H9 (cell line): ENCODE data around the gene SNN. TPM values are rescaled to one million over a fixed set of nuclear protein-coding genes. Genes with fewer than 3 reads are reported as not detected.

Experiments used
- DNase-seq: peaks from one replicate; pipeline ENCODE4 v3.0.0-alpha.2; 2017
- H2AFZ ChIP-seq: one replicate; pipeline ENCODE4 v1.6.1; 2013; ENCODE audit warnings: mild to moderate bottlenecking, low read length, control low read depth, moderate library complexity
- H2AK5ac ChIP-seq: 2 replicates; pipeline ENCODE4 v1.6.1; 2013; ENCODE audit warnings: low read length, control low read depth, mixed read lengths; ENCODE audit not compliant: insufficient read length
- H2BK120ac ChIP-seq: one replicate; pipeline ENCODE4 v1.6.1; 2013; ENCODE audit warnings: low read depth, mild to moderate bottlenecking, low read length, control low read depth, inconsistent platforms; ENCODE audit not compliant: poor library complexity, severe bottlenecking
- H2BK12ac ChIP-seq: 2 replicates; pipeline ENCODE4 v1.6.1; 2013; ENCODE audit warnings: low read length, control low read depth, mixed read lengths, low read depth; ENCODE audit not compliant: insufficient read length
- H2BK15ac ChIP-seq: 2 replicates; pipeline ENCODE4 v1.6.1; 2013; ENCODE audit warnings: low read depth, low read length, control low read depth
- H2BK20ac ChIP-seq: one replicate; pipeline ENCODE4 v1.6.1; 2013; ENCODE audit warnings: low read depth, mild to moderate bottlenecking, low read length, control low read depth, inconsistent platforms; ENCODE audit not compliant: poor library complexity, severe bottlenecking
- H2BK5ac ChIP-seq: 2 replicates; pipeline ENCODE4 v1.6.1; 2013; ENCODE audit warnings: low read length, control low read depth, mixed read lengths; ENCODE audit not compliant: insufficient read length
- H3K14ac ChIP-seq: 2 replicates; pipeline ENCODE4 v1.6.1; 2013; ENCODE audit warnings: low read length, control low read depth; ENCODE audit not compliant: insufficient read depth
- H3K18ac ChIP-seq: 2 replicates; pipeline ENCODE4 v1.6.1; 2013; ENCODE audit warnings: low read depth, mild to moderate bottlenecking, mixed read lengths, low read length, control low read depth; ENCODE audit not compliant: insufficient read length
- H3K23ac ChIP-seq: 2 replicates; pipeline ENCODE4 v1.6.1; 2013; ENCODE audit warnings: low read length, control low read depth, mixed read lengths, low read depth; ENCODE audit not compliant: insufficient read length
- H3K23me2 ChIP-seq: 2 replicates; pipeline ENCODE4 v1.6.1; 2013; ENCODE audit warnings: low read depth, mild to moderate bottlenecking, mixed read lengths, low read length, control low read depth; ENCODE audit not compliant: insufficient read length, poor library complexity, severe bottlenecking
- H3K27ac ChIP-seq: 2 replicates; pipeline ENCODE4 v1.5.1; 2013; ENCODE audit warnings: low read length, control low read depth, mixed read lengths, low read depth; ENCODE audit not compliant: insufficient read length
- H3K27me3 ChIP-seq: 2 replicates; pipeline ENCODE4 v1.6.1; 2013; ENCODE audit warnings: low read length, control low read depth, inconsistent platforms; ENCODE audit not compliant: insufficient read depth
- H3K4ac ChIP-seq: 2 replicates; pipeline ENCODE4 v1.6.1; 2013; ENCODE audit warnings: low read depth, mild to moderate bottlenecking, control low read depth, inconsistent platforms, low read length, moderate library complexity
- H3K4me1 ChIP-seq: 2 replicates; pipeline ENCODE4 v1.6.1; 2013; ENCODE audit warnings: low read length, control low read depth, inconsistent platforms; ENCODE audit not compliant: insufficient read depth
- H3K4me2 ChIP-seq: 2 replicates; pipeline ENCODE4 v1.6.1; 2013; ENCODE audit warnings: low read length, control low read depth, mixed read lengths; ENCODE audit not compliant: insufficient read length, insufficient read depth
- H3K56ac ChIP-seq: 2 replicates; pipeline ENCODE4 v1.6.1; 2013; ENCODE audit warnings: low read depth, mild to moderate bottlenecking, mixed read lengths, low read length, control low read depth; ENCODE audit not compliant: insufficient read length
- H3K79me1 ChIP-seq: 2 replicates; pipeline ENCODE4 v1.6.1; 2013; ENCODE audit warnings: low read depth, mild to moderate bottlenecking, moderate library complexity, low read length, control low read depth, inconsistent platforms; ENCODE audit not compliant: insufficient read depth, poor library complexity, severe bottlenecking
- H3K79me2 ChIP-seq: 2 replicates; pipeline ENCODE4 v1.6.1; 2013; ENCODE audit warnings: low read length, control low read depth, inconsistent platforms; ENCODE audit not compliant: insufficient read depth
- H3K9ac ChIP-seq: 2 replicates; pipeline ENCODE4 v1.6.1; 2013; ENCODE audit warnings: low read length, control low read depth, mixed read lengths; ENCODE audit not compliant: insufficient read length; ENCODE audit errors: extremely low read depth
- H3K9me3 ChIP-seq: one replicate; pipeline ENCODE4 v1.6.1; 2013; ENCODE audit warnings: low read depth, low read length, inconsistent platforms; ENCODE audit not compliant: control insufficient read depth
- H3T11ph ChIP-seq: one replicate; pipeline ENCODE4 v1.6.1; 2013; ENCODE audit warnings: mild to moderate bottlenecking, low read length, control low read depth, inconsistent platforms
- H4K20me1 ChIP-seq: one replicate; pipeline ENCODE4 v1.6.1; 2013; ENCODE audit not compliant: control insufficient read depth, insufficient read length, insufficient read depth
- H4K5ac ChIP-seq: 2 replicates; pipeline ENCODE4 v1.6.1; 2013; ENCODE audit warnings: low read depth, mild to moderate bottlenecking, mixed read lengths, low read length, control low read depth; ENCODE audit not compliant: insufficient read length
- H4K8ac ChIP-seq: replicated peaks from 2 replicates; pipeline ENCODE4 v1.6.1; 2013; ENCODE audit warnings: low read length, control low read depth, mixed read lengths, low read depth; ENCODE audit not compliant: insufficient read length
- H4K91ac ChIP-seq: 2 replicates; pipeline ENCODE4 v1.6.1; 2013; ENCODE audit warnings: low read depth, mild to moderate bottlenecking, moderate library complexity, mixed read lengths, low read length, control low read depth; ENCODE audit not compliant: insufficient read length
- H3K27ac Mint-ChIP-seq, 3 experiments: 2 replicates in 2 of 3; 3 replicates in 1 of 3; pipeline ENCODE4 v1.8.0; 2020 to 2021; ENCODE audit warnings: mixed read lengths in 3 of 3, mild to moderate bottlenecking in 1 of 3, moderate library complexity in 1 of 3
- H3K27me3 Mint-ChIP-seq: 2 replicates; pipeline ENCODE4 v1.8.0; 2021; ENCODE audit warnings: low read depth, mild to moderate bottlenecking, moderate library complexity, mixed read lengths
- H3K36me3 Mint-ChIP-seq, 3 experiments: 2 replicates in 2 of 3; 3 replicates in 1 of 3; pipeline ENCODE4 v1.8.0; 2020 to 2021; ENCODE audit warnings: low read depth in 3 of 3, mixed read lengths in 3 of 3; ENCODE audit not compliant: insufficient read depth in 1 of 3
- H3K4me1 Mint-ChIP-seq, 2 experiments: 2 replicates each; pipeline ENCODE4 v1.8.0; 2020; ENCODE audit warnings: mixed read lengths in 2 of 2
- H3K4me3 Mint-ChIP-seq, 2 experiments: 2 replicates in 1 of 2; 3 replicates in 1 of 2; pipeline ENCODE4 v1.8.0; 2020 to 2021; ENCODE audit warnings: mild to moderate bottlenecking in 2 of 2, mixed read lengths in 2 of 2, moderate library complexity in 1 of 2
- H3K9me3 Mint-ChIP-seq, 2 experiments: 2 replicates in 1 of 2; 3 replicates in 1 of 2; pipeline ENCODE4 v1.8.0; 2020; ENCODE audit warnings: mild to moderate bottlenecking in 2 of 2, mixed read lengths in 2 of 2, moderate library complexity in 1 of 2
- WGBS: extraction: QIAGEN DNeasy Blood & Tissue Kit; methylation state at CpG from one replicate; pipeline ENCODE4 v1.1.7; 2013; ENCODE audit warnings: missing lambda C conversion rate, low lambda C conversion rate, mixed read lengths; ENCODE audit not compliant: insufficient read length; ENCODE audit errors: extremely low coverage; 5-methylcytosine and 5-hydroxymethylcytosine counted together
- total RNA-seq: library from RNA; stranded (reverse); gene quantifications from 2 replicates; pipeline ENCODE4 v1.2.1, GENCODE V29; 2021
- TF ChIP-seq, protein P1 (sequence below): fragments of 200-600 bp; sonication (generic); conservative IDR thresholded peaks from 3 replicates; pipeline ENCODE4 v1.8.0; 2021; ENCODE audit warnings: antibody characterized with exemption, mild to moderate bottlenecking

SNN gene
- total RNA-seq, 1 experiment from 2014 or later, result 44.2 TPM

DNA sequence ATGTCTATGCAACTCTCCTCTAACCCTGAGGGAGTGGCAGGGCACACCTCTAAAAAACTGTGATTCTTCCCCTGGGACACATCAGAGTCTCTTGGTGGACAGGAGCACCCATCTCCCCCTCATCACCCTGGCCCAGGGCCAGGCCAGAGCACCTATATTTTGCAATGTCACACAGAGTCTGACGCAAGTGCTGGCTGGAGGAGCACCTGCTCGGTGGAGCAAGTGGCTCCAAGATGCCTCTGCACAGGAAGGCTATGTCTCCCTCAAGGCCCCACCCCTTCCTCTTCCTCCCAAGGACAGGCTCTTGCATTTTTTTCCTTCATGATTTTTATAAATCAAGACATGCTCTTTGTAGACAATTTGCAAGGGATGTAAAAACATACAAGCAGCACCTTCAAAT lies 13.3 kb downstream of the SNN start:
- no peak overlapping the region for H3K18ac ChIP-seq
- H3K27me3 ChIP-seq, result no peaks in the 10 kb centered on the region
- H3K9me3 ChIP-seq, result no peaks in the 10 kb centered on the region
- H2BK20ac ChIP-seq, result no peak overlapping the region
- Mint-ChIP-seq H3K27ac (peak overlapping the region; percentile 4 to 61 (median 49); a peak in 3 of 7 replicates), H3K9me3 (no peaks in the 10 kb centered on the region), H3K36me3 (peaks cover 11 to 59% (median 44%) of the 10 kb centered on the region in 3 experiments; a peak in 6 of 7 replicates), H3K27me3 (no peaks in the 10 kb centered on the region), H3K4me1 (peaks cover 2 to 11% of the 10 kb centered on the region in 2 experiments; a peak in 3 of 4 replicates), H3K4me3 (no peak overlapping the region)
- no peak overlapping the region for H4K5ac ChIP-seq
- H4K20me1 ChIP-seq, result no peaks in the 10 kb centered on the region
- no CpG with 5 or more reads among the region's 2 CpGs for WGBS
- no peak overlapping the region for H3K4ac ChIP-seq
- TF ChIP-seq, protein P1, sequence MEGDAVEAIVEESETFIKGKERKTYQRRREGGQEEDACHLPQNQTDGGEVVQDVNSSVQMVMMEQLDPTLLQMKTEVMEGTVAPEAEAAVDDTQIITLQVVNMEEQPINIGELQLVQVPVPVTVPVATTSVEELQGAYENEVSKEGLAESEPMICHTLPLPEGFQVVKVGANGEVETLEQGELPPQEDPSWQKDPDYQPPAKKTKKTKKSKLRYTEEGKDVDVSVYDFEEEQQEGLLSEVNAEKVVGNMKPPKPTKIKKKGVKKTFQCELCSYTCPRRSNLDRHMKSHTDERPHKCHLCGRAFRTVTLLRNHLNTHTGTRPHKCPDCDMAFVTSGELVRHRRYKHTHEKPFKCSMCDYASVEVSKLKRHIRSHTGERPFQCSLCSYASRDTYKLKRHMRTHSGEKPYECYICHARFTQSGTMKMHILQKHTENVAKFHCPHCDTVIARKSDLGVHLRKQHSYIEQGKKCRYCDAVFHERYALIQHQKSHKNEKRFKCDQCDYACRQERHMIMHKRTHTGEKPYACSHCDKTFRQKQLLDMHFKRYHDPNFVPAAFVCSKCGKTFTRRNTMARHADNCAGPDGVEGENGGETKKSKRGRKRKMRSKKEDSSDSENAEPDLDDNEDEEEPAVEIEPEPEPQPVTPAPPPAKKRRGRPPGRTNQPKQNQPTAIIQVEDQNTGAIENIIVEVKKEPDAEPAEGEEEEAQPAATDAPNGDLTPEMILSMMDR, result no peak
- no peak overlapping the region for H2BK5ac ChIP-seq
- H3K23me2 ChIP-seq, result no peaks in the 10 kb centered on the region
- no peak overlapping the region for H3T11ph ChIP-seq
- H3K4me1 ChIP-seq, result no peaks in the 10 kb centered on the region
- H2AFZ ChIP-seq, result no peak overlapping the region
- H3K9ac ChIP-seq, result no peak overlapping the region
- H3K56ac ChIP-seq, result no peak overlapping the region
- no peak overlapping the region for H3K14ac ChIP-seq
- no peaks in the 10 kb centered on the region for H3K79me2 ChIP-seq
- no peak overlapping the region for H4K8ac ChIP-seq
- no peak overlapping the region for H2AK5ac ChIP-seq
- DNase-seq, result no peak
- H2BK120ac ChIP-seq, result no peak overlapping the region
- no peak overlapping the region for H2BK12ac ChIP-seq
- no peak overlapping the region for H2BK15ac ChIP-seq
- no peak overlapping the region for H4K91ac ChIP-seq
- no peaks in the 10 kb centered on the region for H3K79me1 ChIP-seq
- H3K4me2 ChIP-seq, result no peak overlapping the region
- H3K27ac ChIP-seq, result no peak overlapping the region
- no peak overlapping the region for H3K23ac ChIP-seq
